ENCODE data around the gene SEC22A.
A peak's percentile ranks its signal among the peaks of the same experiment; 100 is the strongest.

The SEC22A gene

GRCh38 chr3:123292321-123293310 is 90.9 kb downstream of the SEC22A start:
- no peak for DNase-seq
- no peak for TF ChIP-seq GATA1 (IDR thresholded peaks at IDR 0.05; ENCODE audit: low read depth, low read length)
- no peak for TF ChIP-seq POLR2A (IDR thresholded peaks at IDR 0.05; ENCODE audit: low read length)

GRCh38 chr3:123294296-123294938 is 92.7 kb downstream of the SEC22A start:
- no peak for DNase-seq
- no peak for TF ChIP-seq POLR2A (IDR thresholded peaks at IDR 0.05; ENCODE audit: low read length)
- TF ChIP-seq GATA1 (IDR thresholded peaks at IDR 0.05; ENCODE audit: low read depth, low read length), result no peak

- TF ChIP-seq GATA1 (IDR thresholded peaks at IDR 0.05; ENCODE audit: low read depth, low read length), result no peak
- TF ChIP-seq POLR2A (IDR thresholded peaks at IDR 0.05; ENCODE audit: low read length), result no peak
- no peak for DNase-seq
Observed at GRCh38 chr3:123295171-123295900, 93.6 kb downstream of the SEC22A start.

GRCh38 chr3:123295901-123296250 is 94.1 kb downstream of the SEC22A start:
- TF ChIP-seq POLR2A (IDR thresholded peaks at IDR 0.05; ENCODE audit: low read length) (no peak), GATA1 (IDR thresholded peaks at IDR 0.05; ENCODE audit: low read depth, low read length) (no peak)
- no peak for DNase-seq

GRCh38 chr3:123296261-123296660 is 94.5 kb downstream of the SEC22A start:
- TF ChIP-seq GATA1 (IDR thresholded peaks at IDR 0.05; ENCODE audit: low read depth, low read length), result no peak
- TF ChIP-seq POLR2A (IDR thresholded peaks at IDR 0.05; ENCODE audit: low read length), result no peak
- no peak for DNase-seq

- TF ChIP-seq GATA1 (IDR thresholded peaks at IDR 0.05; ENCODE audit: low read depth, low read length), result no peak
- TF ChIP-seq POLR2A (IDR thresholded peaks at IDR 0.05; ENCODE audit: low read length), result no peak
- no peak for DNase-seq
Observed at GRCh38 chr3:123296836-123297626, 95.3 kb downstream of the SEC22A start.

- TF ChIP-seq POLR2A (IDR thresholded peaks at IDR 0.05; ENCODE audit: low read length) (no peak), GATA1 (IDR thresholded peaks at IDR 0.05; ENCODE audit: low read depth, low read length) (no peak)
- DNase-seq, result peak in 1 of 2 experiments; percentile 4
Observed at GRCh38 chr3:123297627-123297899, 95.8 kb downstream of the SEC22A start.

- no peak for TF ChIP-seq GATA1 (IDR thresholded peaks at IDR 0.05; ENCODE audit: low read depth, low read length)
- TF ChIP-seq POLR2A (IDR thresholded peaks at IDR 0.05; ENCODE audit: low read length), result no peak
- peak in 1 of 2 experiments; percentile 20 for DNase-seq
Observed at GRCh38 chr3:123298903-123299302, 97.2 kb downstream of the SEC22A start.

GRCh38 chr3:123299581-123299980 is 97.8 kb downstream of the SEC22A start:
- no peak for DNase-seq
- TF ChIP-seq GATA1 (IDR thresholded peaks at IDR 0.05; ENCODE audit: low read depth, low read length), result no peak

GRCh38 chr3:123300056-123300455 is 98.3 kb downstream of the SEC22A start:
- DNase-seq, result no peak
- no peak for TF ChIP-seq POLR2A (IDR thresholded peaks at IDR 0.05; ENCODE audit: low read length)
- TF ChIP-seq GATA1 (IDR thresholded peaks at IDR 0.05; ENCODE audit: low read depth, low read length), result no peak

- TF ChIP-seq GATA1 (IDR thresholded peaks at IDR 0.05; ENCODE audit: low read depth, low read length), result no peak
- DNase-seq, result peak in 1 of 2 experiments; percentile 3
Observed at GRCh38 chr3:123300583-123300982, 98.8 kb downstream of the SEC22A start.

- no peak for DNase-seq
- TF ChIP-seq GATA1 (IDR thresholded peaks at IDR 0.05; ENCODE audit: low read depth, low read length) (no peak), POLR2A (IDR thresholded peaks at IDR 0.05; ENCODE audit: low read length) (no peak)
Observed at GRCh38 chr3:123301331-123302184, 99.8 kb downstream of the SEC22A start.

GRCh38 chr3:123302961-123303360 is 101.2 kb downstream of the SEC22A start:
- no peak for DNase-seq
- TF ChIP-seq POLR2A (IDR thresholded peaks at IDR 0.05; ENCODE audit: low read length) (no peak), GATA1 (IDR thresholded peaks at IDR 0.05; ENCODE audit: low read depth, low read length) (no peak)

Data from erythroblast (primary cell).